NB4 (cell line): ENCODE results near the gene UNG.
"Not testable (repeated sequence)": the region's sequence is repeated elsewhere in the genome, so short reads cannot be mapped to it uniquely, and the experiment has no call there.

Experiments used
- POLR2A ChIP-seq: IDR thresholded peaks from 2 replicates; pipeline ENCODE4 v1.6.1; 2011; ENCODE audit warnings: mild to moderate bottlenecking; ENCODE audit not compliant: insufficient read length; ENCODE audit errors: extremely low read depth
- TF ChIP-seq, protein P1 (sequence below): IDR thresholded peaks from one replicate; pipeline ENCODE4 v1.5.1; 2012; ENCODE audit warnings: low read depth, low read length
- TF ChIP-seq, protein P2 (sequence below): IDR thresholded peaks from 2 replicates; pipeline ENCODE4 v1.6.1; 2011; ENCODE audit warnings: low read depth, low read length

DNA sequence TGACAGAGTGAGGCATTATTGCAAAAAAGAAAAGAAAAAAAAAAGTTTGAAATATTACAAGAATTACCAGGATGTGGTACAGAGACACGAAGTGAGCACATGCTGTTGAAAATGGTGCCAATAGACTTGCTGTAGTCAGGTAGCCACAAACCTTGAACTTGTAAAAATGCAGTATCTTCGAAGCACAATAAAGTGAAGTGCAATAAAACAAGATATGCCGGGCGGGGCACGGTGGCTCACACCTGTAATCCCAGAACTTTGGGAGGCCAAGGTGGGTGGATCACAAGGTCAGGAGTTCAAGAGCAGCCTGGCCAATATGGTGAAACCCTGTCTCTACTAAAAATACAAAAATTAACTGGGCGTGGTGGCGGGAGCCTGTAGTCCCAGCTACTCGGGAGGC, 47.6 kb upstream of the UNG start:
- TF ChIP-seq POLR2A = not testable (repeated sequence)
- TF ChIP-seq, protein P1, sequence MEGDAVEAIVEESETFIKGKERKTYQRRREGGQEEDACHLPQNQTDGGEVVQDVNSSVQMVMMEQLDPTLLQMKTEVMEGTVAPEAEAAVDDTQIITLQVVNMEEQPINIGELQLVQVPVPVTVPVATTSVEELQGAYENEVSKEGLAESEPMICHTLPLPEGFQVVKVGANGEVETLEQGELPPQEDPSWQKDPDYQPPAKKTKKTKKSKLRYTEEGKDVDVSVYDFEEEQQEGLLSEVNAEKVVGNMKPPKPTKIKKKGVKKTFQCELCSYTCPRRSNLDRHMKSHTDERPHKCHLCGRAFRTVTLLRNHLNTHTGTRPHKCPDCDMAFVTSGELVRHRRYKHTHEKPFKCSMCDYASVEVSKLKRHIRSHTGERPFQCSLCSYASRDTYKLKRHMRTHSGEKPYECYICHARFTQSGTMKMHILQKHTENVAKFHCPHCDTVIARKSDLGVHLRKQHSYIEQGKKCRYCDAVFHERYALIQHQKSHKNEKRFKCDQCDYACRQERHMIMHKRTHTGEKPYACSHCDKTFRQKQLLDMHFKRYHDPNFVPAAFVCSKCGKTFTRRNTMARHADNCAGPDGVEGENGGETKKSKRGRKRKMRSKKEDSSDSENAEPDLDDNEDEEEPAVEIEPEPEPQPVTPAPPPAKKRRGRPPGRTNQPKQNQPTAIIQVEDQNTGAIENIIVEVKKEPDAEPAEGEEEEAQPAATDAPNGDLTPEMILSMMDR = not testable (repeated sequence)
- TF ChIP-seq, protein P2, sequence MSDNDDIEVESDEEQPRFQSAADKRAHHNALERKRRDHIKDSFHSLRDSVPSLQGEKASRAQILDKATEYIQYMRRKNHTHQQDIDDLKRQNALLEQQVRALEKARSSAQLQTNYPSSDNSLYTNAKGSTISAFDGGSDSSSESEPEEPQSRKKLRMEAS = not testable (repeated sequence)
